HG03025 (cell line): Measurements from ENCODE around the gene EPB41L2.
"Not testable (repeated sequence)": the region's sequence is repeated elsewhere in the genome, so short reads cannot be mapped to it uniquely, and the experiment has no call there.

Experiments used
- ATAC-seq: cut with Tn5 transposase; IDR thresholded peaks from one replicate; pipeline ENCODE4 v1.9.1; 2021; ENCODE audit warnings: mild to moderate bottlenecking, moderate library complexity; ENCODE audit not compliant: unreplicated experiment, low FRiP score

EPB41L2 gene

DNA sequence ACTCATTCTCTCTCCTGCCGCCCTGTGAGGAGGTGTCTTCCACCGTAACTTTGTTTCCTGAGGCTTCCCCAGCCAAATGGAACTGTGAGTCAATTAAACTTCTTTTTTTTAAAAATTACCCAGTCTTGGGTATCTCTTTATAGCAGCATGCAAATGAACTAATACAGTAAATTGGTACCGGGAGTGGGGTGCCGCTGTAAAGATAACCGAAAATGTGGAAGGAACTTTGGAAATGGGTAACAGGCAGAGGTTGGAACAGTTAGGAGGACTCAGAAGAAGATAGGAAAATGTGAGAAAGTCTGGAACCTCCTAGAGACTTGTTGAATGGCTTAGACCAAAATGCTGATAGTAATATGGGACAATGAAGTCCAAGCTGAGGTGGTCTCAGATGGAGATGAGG is 55.8 kb downstream of the EPB41L2 start:
- ATAC-seq = no peak

DNA sequence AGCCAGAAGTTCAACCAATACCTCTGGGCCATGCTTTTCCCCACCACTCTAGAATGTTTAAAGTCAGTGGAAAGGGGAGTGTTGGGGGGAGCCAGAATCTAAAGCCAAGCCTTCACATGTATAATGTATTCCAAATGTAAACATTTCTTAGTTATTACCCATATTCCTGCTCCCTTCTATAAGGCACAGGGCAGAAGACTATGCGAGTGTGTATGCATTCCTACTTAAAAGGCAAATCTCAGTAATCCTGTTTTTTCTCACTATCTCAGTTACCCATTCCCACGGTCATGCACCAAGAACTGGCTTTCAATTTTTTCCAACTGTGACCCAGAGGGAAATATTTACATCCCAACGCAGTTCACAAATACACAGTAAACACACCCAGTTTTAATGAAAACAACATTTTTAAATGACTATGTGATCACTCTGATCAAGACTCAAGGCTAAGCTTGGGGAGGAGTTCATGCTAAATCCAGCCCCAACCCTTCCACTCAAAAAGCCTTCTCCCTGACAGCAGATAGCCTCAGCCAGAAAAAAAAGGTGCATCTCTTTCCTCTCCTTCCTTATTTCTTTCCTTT is 57.5 kb downstream of the EPB41L2 start:
- no peak for ATAC-seq

DNA sequence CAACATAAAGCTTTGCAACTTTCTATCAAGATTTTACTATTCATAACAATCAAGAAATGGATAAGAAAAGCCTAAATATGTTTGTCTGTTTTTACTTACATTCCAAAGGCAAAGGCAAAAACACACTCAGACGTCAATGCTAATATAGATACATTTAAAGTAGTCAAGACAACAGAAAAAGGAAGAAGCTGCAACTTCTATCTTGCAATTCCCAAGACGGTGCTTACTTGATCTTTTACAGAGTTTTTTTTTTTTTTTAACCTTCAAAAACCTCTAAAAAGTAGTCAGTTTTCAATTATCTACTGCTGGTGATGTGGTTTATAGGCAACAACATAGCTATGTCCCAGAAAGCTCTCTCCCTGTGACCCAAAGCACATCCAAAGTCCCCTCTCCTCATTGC is 58.1 kb downstream of the EPB41L2 start:
- no peak for ATAC-seq

DNA sequence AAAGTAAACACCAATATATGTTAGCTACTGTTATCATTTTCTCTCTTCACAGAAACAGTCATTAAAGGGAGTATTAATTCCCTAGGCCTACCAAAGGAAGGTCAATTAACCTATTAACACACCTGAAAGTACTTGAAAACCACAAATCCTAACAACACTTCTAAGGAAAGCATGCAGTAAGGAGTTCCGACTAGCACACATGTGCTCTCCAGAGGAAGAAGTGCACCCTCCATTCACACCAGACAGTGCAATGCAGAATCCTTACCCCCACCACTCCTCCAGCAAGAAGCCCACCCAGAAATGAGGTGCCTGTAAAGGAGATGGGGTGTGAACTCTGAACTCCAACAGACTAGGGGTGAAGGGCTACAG is 58.7 kb downstream of the EPB41L2 start:
- no peak for ATAC-seq

DNA sequence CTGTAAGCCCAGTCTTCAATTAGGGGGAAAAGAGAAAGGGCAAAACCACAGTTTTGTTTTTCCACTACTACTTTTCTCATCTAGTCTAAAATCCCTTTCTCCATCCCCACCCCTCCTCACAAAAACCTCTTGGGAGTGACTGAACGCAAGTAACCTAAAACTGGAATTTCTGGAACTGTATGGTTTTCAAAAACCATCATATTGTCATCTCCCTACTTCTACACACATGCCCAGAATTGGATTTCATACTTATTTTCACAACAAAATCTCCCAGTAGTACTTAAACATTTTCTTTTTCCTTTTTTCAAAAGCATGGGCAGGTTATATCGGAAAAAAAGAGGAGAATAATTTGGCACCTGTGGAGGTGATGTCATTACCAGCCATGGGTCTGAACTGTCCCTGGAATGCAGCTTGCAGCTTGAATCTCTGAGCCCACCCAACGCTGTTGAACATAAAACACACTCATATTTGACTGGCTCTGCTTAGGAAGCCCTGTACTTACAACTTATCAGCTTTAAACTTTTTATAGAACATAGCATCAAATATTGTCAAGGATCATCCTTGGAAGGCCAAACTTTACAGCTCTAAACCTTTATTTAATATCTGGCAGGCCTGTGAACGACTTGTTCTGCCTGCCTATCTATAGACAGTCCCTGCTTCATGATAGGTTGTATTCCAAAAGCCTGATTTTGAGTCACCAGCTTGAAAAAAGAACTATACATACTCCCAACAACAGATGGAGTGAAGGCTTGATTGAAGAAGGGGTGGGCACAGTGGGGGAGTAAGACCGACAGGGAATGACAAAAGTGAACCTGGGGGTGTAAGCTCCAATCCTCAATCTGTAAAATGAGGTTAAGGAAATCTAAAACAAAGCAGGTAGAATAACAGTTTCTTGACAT is 59.3 kb downstream of the EPB41L2 start:
- no peak for ATAC-seq

DNA sequence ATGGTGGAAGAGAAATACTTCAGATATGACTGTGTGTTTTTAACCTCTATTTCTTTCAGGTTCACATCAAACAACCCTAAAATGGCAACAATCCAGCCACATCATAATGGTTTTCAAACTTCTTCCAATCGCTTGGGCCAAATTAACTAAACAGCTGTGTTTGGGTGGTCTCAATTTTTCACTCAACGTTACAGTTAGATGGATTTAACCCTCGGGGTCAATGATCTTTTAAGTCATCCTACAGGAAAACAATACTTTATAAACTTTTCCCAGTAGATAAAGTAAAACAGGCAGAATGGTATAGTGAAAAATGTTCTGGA is 60.4 kb downstream of the EPB41L2 start:
- ATAC-seq = no peak

DNA sequence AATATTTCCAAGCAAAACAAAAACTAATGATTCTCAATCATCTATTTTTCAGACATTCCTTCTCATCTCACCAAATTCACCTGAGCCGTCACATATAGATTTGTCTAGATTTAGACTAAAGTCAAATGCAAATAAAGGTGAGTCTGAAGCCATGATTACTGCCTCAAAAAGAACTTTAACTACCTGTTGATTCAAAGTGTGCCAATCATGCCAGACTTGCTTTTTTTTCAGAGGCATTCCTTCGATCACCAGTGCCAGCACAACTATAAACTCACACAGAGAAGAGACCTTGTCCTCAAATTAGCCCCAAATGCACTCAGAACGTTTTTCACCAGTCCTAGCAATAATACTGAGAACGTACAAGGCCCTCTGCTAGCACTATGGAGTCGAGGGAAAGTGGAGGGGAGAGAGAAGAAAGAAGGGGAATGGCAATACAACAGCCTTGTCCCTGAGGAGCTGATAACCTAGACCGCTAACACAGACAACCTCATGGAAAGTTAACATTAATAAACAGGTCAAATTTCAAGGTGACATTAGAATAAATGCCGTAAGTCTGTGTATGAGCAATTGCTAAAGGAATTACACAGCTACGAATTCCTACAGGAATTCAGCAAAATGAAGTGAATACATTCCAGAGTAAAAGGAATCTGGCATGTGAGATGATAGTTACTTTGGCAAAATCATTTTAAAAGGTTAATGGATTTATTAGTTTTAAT is 60.9 kb downstream of the EPB41L2 start:
- ATAC-seq = no peak

DNA sequence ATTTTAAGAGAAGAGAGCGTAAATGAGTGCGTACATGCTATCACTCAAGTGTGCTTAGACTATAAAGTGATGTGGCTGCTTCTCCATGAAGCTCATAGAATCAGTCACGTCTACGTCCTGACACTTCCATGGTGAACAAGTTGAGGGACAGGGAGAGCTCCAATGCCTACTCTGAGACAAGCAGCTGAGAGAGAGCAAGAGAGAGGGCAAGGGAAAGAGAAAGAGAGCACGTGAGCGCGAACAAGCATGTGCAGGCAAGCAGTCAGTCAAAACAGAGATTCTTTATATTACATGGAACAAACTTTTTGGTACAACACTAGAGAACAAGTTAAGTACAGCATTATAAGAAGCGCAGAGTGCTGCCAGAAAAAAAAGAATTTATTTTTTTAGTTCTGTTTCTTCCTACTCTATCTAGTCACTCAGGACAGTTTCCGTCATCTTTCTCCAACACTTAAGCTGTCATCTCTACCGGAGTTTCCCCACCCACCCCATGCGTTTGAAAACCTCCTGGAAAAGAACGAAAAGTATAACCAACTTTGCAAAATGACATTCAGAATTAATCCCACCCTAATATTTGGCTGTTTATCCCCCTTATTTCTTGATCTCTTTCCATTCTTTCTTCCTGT is 61.8 kb downstream of the EPB41L2 start:
- no peak for ATAC-seq

DNA sequence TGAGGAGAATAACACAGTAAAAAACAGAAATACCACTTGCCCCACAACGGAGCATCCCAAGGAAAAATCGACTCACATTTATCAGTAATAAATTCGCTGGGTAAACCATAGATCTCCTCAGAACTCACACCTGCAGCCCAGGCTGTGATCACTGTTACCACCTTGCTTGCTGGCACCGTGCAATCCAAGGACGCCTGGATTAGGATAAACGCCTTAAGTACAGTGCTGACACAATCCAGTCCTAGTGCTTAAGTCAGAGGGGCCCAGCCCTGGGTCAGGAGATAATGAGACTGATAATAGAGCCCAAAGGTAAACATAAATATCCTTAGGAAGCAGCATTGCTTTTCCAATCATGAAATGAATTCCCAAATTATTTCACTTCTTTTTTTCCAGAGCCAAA is 62.5 kb downstream of the EPB41L2 start:
- no peak for ATAC-seq

DNA sequence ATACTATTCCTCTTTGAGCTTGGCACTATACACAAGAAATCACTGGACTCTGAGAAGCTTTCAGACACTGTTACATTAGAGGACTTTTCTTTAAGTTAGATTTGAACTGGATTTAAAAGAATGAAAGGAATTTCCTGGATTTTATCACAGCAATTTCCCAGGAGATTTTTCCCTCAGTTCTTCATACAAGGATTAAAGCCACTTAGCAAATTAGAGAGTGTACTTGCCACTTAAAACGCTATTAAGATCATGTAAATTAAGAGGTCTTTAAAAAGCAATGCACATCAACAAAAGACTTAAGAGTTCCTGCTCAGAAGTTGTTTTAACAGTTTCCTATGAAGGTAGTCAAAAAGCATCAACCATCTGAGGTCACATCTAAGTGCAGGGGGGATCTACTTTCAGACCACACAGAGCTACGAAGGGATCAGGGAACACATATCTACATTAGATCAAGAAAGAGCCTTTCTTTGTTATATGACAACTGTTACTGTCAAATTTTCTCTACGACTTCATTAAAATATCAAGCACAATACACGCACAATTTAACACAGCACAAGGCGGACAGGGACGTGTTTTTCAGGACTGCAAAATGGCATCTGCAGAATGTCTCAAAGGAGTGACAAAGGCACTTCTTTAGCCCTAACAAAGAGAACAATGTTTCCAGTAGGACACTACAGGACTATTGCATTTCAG is 65.8 kb downstream of the EPB41L2 start:
- no peak for ATAC-seq

DNA sequence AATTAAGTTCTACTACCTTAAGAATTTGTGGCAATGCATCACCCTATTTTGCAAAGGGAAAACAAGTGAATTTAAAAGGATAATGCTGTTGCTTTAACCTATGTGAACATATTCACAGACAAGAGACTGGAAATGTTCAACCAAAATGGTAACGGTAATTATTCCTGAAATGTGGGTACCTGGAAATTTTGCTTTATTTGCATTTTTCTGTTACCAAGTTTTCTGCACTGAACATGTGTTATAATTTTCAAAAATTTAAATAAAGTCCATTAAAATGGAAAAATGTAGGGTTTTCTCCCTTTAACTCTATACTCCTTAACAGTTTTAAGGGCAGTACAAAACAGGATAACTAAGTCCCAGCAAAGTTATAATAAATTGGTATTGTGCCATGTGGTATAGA is 66.4 kb downstream of the EPB41L2 start:
- ATAC-seq = no peak

DNA sequence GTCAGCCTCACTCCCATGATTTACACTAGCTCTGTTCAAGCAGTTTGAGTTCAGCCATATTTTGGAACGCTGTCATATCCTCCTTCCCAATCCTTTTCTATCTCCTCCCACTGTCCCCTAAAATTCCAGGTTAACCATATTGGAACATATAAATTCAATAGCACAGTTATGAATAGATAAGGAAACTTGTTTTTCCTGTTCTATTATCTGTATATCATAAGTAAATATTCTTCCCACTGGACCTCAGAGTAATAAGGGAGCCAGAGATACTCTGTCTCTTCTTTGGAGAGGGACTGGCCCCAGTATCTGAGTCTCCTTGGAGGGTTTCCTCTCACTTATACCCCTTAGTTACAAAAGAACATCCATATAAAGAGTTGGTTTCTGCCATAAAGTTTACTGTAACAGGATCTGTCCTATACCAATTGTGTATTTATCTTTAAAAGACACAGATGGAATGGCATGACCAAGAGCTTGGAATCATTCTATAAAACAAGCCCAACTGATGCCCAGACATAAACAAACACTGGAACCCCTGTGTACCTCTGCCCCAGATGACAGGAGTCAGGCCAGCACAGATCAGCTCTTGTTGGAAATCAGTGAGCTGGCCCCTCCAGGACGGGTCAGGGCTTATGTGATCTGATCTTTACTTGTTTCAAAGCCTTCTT is 67.1 kb downstream of the EPB41L2 start:
- ATAC-seq = no peak

DNA sequence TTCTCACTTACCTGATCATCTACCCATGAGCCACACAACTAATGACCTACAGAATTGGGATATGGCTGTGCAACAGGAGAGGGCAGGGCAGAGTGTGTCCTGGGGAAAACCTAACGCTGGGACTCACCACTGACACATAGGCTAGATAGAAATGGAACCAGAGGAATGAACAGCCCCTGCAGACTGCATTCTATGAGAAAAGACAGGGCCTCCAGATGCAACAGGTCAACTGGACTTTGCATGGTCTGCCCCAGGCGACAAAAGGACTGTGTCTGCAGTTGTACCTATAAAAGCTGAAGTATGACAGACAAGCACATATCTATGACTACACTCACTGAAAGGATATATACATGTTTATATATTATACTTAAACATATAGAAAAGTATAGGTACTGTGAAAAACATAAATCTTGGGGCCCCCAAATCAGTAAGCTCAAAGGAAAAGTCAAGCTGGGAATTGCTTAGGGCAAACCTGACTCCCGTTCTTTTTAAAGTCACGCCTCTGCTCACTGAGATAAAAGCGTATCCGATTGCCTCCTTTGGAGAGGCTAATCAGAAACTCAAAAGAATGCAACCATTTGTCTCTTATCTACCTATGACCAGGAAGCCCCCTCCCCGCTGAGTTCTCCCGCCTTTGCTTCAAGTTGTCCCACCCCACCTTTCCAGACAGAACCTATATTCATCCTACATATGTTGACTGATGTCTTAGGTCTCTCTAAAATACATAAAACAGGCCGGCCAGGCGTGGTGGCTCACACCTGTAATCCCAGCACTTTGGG is 68.5 kb downstream of the EPB41L2 start:
- ATAC-seq = no peak

DNA sequence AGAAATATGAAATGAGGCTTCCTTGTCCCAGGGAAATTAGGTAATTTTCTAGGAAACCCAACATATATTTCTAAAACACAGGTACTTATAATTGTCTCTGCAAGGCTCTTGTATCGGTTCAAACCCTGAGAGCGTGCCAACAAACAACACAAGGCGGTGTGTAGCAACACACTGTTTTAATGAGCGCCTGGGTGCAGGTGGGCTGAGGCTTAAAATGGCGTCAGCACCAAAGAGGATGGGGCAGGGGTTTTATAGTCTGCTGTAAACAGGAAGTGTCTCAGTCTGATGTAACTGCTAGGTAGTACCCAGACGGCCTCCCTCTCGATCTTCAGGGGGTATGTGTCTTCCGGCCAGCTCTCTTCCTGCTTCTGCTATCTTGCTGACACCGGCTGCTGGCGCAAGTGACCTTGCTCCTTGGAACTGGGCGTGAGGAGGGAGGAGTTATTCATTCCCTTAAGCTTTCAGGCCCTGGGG is 69.7 kb downstream of the EPB41L2 start:
- ATAC-seq = no peak

DNA sequence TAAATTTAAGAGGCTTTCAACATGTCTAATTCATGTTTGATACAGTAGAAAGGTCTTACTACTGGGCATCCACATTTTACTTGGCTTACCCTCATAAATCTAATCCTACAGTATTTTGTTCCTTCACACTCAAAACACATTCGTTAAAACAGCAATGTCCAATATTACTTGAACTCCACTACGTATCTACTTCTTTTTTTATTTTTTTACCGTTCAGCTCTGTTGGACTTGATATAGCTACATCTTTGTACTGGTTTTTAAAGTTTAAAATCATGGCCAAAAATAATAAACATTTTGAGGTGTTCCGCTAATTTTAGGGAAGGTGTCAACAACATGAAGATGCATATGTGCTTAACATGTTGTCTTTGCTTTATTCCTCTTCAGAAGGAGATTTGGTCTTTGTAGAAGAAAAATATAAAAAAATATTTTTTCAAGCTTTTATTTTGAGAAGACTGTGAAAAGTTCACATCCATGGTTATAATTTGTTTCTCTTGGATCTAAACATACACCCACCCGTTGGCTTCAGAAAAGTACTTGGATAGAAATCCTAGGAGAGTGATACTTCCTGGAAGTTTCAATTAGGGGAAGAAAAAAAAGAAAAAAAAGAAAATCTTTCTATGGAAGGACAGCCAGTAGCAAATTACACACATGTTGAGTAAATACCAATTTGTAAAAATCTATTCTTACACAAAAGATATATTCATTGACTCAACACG is 71.5 kb downstream of the EPB41L2 start:
- no peak for ATAC-seq

DNA sequence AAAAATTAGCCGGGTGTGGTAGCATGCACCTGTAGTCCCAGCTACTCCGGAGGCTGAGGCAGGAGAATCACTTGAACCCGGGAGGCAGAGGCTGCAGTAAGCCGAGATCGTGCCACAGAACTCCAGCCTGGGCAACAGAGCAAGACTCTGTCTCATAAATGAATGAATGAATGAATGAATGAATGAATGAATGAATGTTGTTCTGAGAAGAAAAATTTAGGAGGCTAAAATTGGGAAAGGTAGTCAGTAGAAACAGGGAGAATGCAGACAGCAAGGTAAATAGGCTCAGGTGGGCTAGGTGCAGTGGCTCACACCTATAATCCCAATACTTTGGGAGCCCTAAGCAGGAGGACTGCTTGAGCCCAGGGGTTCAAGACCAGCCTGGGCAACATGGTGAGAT is 75.5 kb downstream of the EPB41L2 start:
- not testable (repeated sequence) for ATAC-seq

DNA sequence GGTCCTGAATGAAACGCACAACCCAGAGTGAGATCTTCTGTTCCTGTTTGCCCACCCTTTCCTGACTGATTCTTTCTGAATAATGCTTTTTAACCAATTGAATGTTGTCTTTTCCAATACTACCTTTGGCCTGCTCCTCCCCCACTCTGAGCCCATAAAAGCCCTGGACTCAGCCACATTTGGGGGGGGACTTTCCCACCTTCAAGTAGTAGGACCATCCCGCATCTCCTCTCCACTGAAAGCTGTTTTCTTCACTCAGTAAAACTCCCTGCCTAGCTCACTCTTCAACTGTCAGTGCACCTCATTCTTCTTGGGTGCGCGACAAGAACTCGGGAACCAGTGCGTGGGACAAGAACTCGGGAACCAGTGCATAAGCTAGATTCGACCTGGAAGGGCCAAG is 77.9 kb downstream of the EPB41L2 start:
- no peak for ATAC-seq

DNA sequence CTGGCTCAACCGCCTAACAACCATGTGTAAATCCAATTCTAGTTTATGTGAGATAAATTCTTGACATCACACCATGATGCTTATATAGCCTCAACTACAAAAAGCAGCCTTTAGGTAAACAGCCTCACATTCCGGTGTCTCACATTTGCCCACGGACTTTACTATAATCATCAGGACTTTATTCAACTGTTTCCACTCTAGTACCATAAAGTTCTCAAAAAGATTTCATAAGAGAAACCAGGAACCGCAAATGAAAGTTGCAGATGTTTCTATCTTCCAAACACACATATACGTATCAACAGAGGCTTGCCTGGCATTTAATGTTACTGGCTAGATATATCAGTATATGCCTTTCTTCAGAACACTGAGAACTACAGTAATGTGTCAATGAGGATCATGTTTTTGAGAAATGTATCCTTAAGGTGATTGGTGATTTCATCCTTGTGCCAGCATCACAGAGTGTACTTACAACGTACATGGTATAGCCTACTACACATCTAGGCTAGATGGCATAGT is 80.0 kb downstream of the EPB41L2 start:
- ATAC-seq = no peak
